Fibroblast of lung (primary cell): Measurements from ENCODE around the gene PSMC3. TPM values are rescaled to one million over a fixed set of nuclear protein-coding genes. Genes with fewer than 3 reads are reported as not detected.

Experiments
- DNase-seq, 2 donors: peaks; one replicate each; pipeline versions ENCODE4 v3.0.0 to v3.0.0-alpha.2; 2010; ENCODE audit warnings: low read depth in 2 of 2
- H2AFZ ChIP-seq: 2 replicates; pipeline ENCODE4 v1.5.1; 2012; ENCODE audit warnings: low read length, control low read depth, inconsistent platforms
- H3K27ac ChIP-seq: 2 replicates; pipeline ENCODE4 v1.5.1; 2011; ENCODE audit warnings: low read length, control low read depth; ENCODE audit not compliant: insufficient read depth
- H3K27me3 ChIP-seq: 2 replicates; pipeline ENCODE4 v1.5.1; 2011; ENCODE audit warnings: mild to moderate bottlenecking, low read length; ENCODE audit not compliant: control insufficient read depth, insufficient read depth
- H3K36me3 ChIP-seq: 2 replicates; pipeline ENCODE4 v1.5.1; 2011; ENCODE audit warnings: low read length; ENCODE audit not compliant: control insufficient read depth, insufficient read depth
- H3K4me1 ChIP-seq: 2 replicates; pipeline ENCODE4 v1.5.1; 2011; ENCODE audit warnings: low read length; ENCODE audit not compliant: control insufficient read depth, insufficient read depth; ENCODE audit errors: extremely low read depth
- H3K4me2 ChIP-seq: 2 replicates; pipeline ENCODE4 v1.5.1; 2011; ENCODE audit warnings: low read length, control low read depth; ENCODE audit not compliant: insufficient read depth; ENCODE audit errors: extremely low read depth
- H3K4me3 ChIP-seq, 4 experiments: fragments of 200-600 bp in 1 of 4; sonication (generic) in 1 of 4; replicated peaks in 1 of 4; 2 replicates each; pipeline ENCODE4 v1.5.1; 2011 to 2016; ENCODE audit warnings: low read length in 4 of 4, low read depth in 3 of 4, mild to moderate bottlenecking in 3 of 4, control low read depth in 2 of 4, inconsistent platforms in 1 of 4, mixed read lengths in 1 of 4; ENCODE audit not compliant: insufficient read depth in 1 of 4; ENCODE audit errors: control extremely low read depth in 1 of 4
- H3K79me2 ChIP-seq: 2 replicates; pipeline ENCODE4 v1.5.1; 2012; ENCODE audit warnings: mild to moderate bottlenecking, low read length, inconsistent platforms; ENCODE audit not compliant: control insufficient read depth, insufficient read depth
- H3K9ac ChIP-seq: 2 replicates; pipeline ENCODE4 v1.5.1; 2011; ENCODE audit warnings: mild to moderate bottlenecking, low read length, control low read depth; ENCODE audit not compliant: insufficient read depth
- H3K9me3 ChIP-seq: 2 replicates; pipeline ENCODE4 v1.5.1; 2012; ENCODE audit warnings: low read depth, low read length; ENCODE audit not compliant: control insufficient read depth, insufficient read depth
- H4K20me1 ChIP-seq: 2 replicates; pipeline ENCODE4 v1.5.1; 2011; ENCODE audit warnings: low read length; ENCODE audit not compliant: control insufficient read depth, insufficient read depth; ENCODE audit errors: extremely low read depth
- CTCF ChIP-seq, 2 donors: IDR thresholded peaks in 1 of 2; conservative IDR thresholded peaks in 1 of 2; 1 replicate in 1 of 2; 2 replicates in 1 of 2; pipeline ENCODE4 v1.5.1; 2011 to 2012; ENCODE audit warnings: low read length in 2 of 2, control low read depth in 1 of 2, inconsistent platforms in 1 of 2, low read depth in 1 of 2, mild to moderate bottlenecking in 1 of 2
- EZH2 ChIP-seq: IDR thresholded peaks from 2 replicates; pipeline ENCODE4 v1.5.1; 2012; ENCODE audit warnings: low read length, control low read depth, mild to moderate bottlenecking; ENCODE audit errors: missing control alignments
- polyA plus RNA-seq, 2 donors: library from polyadenylated mRNA; depleted of rRNA in 1 of 2; stranded (reverse) in 1 of 2; unstranded in 1 of 2; fragments of >200 nt; gene quantifications; 2 replicates each; pipeline ENCODE4 v1.2.1, GENCODE V29; 2011 to 2012; ENCODE audit warnings: missing spikeins in 1 of 2
- total RNA-seq: library from RNA; depleted of rRNA; stranded (reverse); fragments of >200 nt; gene quantifications from 2 replicates; pipeline ENCODE4 v1.2.1, GENCODE V29; 2014

The PSMC3 gene
- total and polyA plus RNA-seq, 2 donors (not counting 1 experiment from before 2014, with no cell fraction given): 107 to 294 TPM

GRCh38 chr11:47453365-47453764 lies 27.1 kb upstream of the PSMC3 start:
- H4K20me1 ChIP-seq: no peaks in the 10 kb centered on the region
- H3K9ac ChIP-seq: no peak overlapping the region
- H3K27me3 ChIP-seq: no peaks in the 10 kb centered on the region
- H3K79me2 ChIP-seq: no peaks in the 10 kb centered on the region
- TF ChIP-seq CTCF (conservative IDR thresholded peaks at IDR 0.05 in 1 of 2, IDR thresholded peaks at IDR 0.05 in 1 of 2; ENCODE audit: low read depth in 1 of 2, low read length in 2 of 2): no peak
- no peak for TF ChIP-seq EZH2
- H3K27ac ChIP-seq: no peak overlapping the region
- DNase-seq: no peak
- no peaks in the 10 kb centered on the region for H3K36me3 ChIP-seq
- H3K4me1 ChIP-seq: no peaks in the 10 kb centered on the region
- H3K4me3 ChIP-seq: no peak overlapping the region
- H2AFZ ChIP-seq: no peak overlapping the region
- H3K9me3 ChIP-seq: no peaks in the 10 kb centered on the region
- no peak overlapping the region for H3K4me2 ChIP-seq

- Histone ChIP-seq H3K79me2 (no peaks in the 10 kb centered on the region), H3K36me3 (no peaks in the 10 kb centered on the region), H3K27ac (no peak overlapping the region), H3K4me2 (no peak overlapping the region), H3K4me3 (no peak overlapping the region), H3K9me3 (no peaks in the 10 kb centered on the region), H3K9ac (no peak overlapping the region), H2AFZ (no peak overlapping the region), H3K27me3 (no peaks in the 10 kb centered on the region), H4K20me1 (no peaks in the 10 kb centered on the region), H3K4me1 (no peaks in the 10 kb centered on the region)
- DNase-seq: no peak
- no peak for TF ChIP-seq CTCF (conservative IDR thresholded peaks at IDR 0.05 in 1 of 2, IDR thresholded peaks at IDR 0.05 in 1 of 2; ENCODE audit: low read depth in 1 of 2, low read length in 2 of 2)
- no peak for TF ChIP-seq EZH2
These were observed 25.8 kb upstream of the PSMC3 start for GRCh38 chr11:47451990-47452389.

GRCh38 chr11:47451436-47451835 lies 25.2 kb upstream of the PSMC3 start:
- H4K20me1 ChIP-seq: no peaks in the 10 kb centered on the region
- no peak for TF ChIP-seq EZH2
- TF ChIP-seq CTCF (conservative IDR thresholded peaks at IDR 0.05 in 1 of 2, IDR thresholded peaks at IDR 0.05 in 1 of 2; ENCODE audit: low read depth in 1 of 2, low read length in 2 of 2): no peak
- H3K9me3 ChIP-seq: no peaks in the 10 kb centered on the region
- H2AFZ ChIP-seq: no peak overlapping the region
- no peak overlapping the region for H3K4me2 ChIP-seq
- H3K4me3 ChIP-seq: no peak overlapping the region
- H3K9ac ChIP-seq: no peak overlapping the region
- no peaks in the 10 kb centered on the region for H3K36me3 ChIP-seq
- no peaks in the 10 kb centered on the region for H3K79me2 ChIP-seq
- DNase-seq: no peak
- H3K4me1 ChIP-seq: no peaks in the 10 kb centered on the region
- H3K27me3 ChIP-seq: no peaks in the 10 kb centered on the region
- no peak overlapping the region for H3K27ac ChIP-seq
